Type B pancreatic cell (in vitro differentiated cells): ENCODE results near the gene MAD1L1. TPM values are rescaled to one million over a fixed set of nuclear protein-coding genes. Genes with fewer than 3 reads are reported as not detected.

Experiments
- DNase-seq: peaks from one replicate; pipeline ENCODE4 v3.0.0; 2021; ENCODE audit warnings: mixed read lengths; ENCODE audit not compliant: unreplicated experiment; ENCODE audit errors: extremely low spot score
- H3K27ac Mint-ChIP-seq: 2 replicates; pipeline ENCODE4 v1.8.0; 2021; ENCODE audit warnings: mild to moderate bottlenecking, mixed read lengths
- H3K27me3 Mint-ChIP-seq: 2 replicates; pipeline ENCODE4 v1.8.0; 2021; ENCODE audit warnings: mixed read lengths
- H3K36me3 Mint-ChIP-seq: 2 replicates; pipeline ENCODE4 v1.8.0; 2021; ENCODE audit warnings: mixed read lengths
- H3K4me1 Mint-ChIP-seq: one replicate; pipeline ENCODE4 v1.8.0; 2021; ENCODE audit warnings: mixed read lengths; ENCODE audit not compliant: unreplicated experiment
- H3K4me3 Mint-ChIP-seq: 2 replicates; pipeline ENCODE4 v1.8.0; 2021; ENCODE audit warnings: mild to moderate bottlenecking, mixed read lengths
- H3K9me3 Mint-ChIP-seq: 2 replicates; pipeline ENCODE4 v1.8.0; 2021; ENCODE audit warnings: mixed read lengths
- total RNA-seq: library from RNA; stranded (reverse); gene quantifications from 2 replicates; pipeline ENCODE4 v1.2.1, GENCODE V29; 2021; ENCODE audit warnings: low replicate concordance
- TF ChIP-seq, protein P1 (sequence below): fragments of 200-600 bp; sonication (generic); conservative IDR thresholded peaks from 2 replicates; pipeline ENCODE4 v1.5.0; 2021; ENCODE audit warnings: antibody characterized with exemption, mild to moderate bottlenecking

The MAD1L1 gene
- total RNA-seq, 1 donor from 2014 or later, result 40.7 TPM

DNA sequence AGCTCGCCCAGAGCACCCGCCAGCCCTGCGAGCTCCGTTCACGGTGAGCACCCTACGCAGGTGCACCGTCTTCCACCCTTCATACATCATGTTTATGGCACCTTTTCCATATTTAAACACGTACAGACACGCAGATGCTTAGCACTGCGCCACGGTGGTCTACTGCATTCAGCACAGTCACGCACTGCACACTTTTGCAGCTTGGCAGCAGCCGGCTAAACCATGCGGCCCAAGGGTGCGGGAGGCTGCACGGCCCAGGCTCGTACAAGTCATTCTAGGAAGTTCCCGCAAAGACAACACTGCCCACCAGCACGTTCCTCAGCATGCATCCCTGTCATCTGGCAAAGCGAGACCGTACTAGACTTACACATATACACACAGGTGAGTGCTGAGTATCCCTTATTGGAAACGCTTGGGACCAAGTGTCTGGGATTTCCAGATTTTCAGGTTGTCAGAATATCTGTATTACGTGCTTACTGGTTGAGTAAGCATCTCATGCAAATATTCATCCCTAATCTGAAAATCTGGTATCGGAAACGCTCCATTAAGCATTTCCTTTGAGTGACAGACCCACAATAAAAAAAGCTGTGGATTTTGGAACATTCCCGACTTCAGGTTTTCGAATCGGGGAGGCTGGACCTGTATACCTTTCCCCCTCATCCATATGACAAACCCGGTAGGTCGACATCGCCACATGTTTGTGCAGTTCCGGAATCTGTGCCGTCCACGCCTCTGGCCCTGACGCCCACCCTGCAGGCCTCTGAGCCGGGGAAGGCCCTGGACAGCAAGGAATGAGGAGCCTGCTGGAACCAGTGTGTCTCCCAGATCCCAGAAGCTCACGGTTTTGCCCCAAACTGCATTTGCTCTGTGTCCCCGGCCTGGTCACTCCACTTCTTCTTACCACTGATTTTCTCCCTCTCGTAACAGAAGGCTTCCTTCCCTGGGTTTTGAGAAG lies 340.5 kb downstream of the MAD1L1 start:
- no peak overlapping the region for H3K27ac Mint-ChIP-seq
- TF ChIP-seq, protein P1, sequence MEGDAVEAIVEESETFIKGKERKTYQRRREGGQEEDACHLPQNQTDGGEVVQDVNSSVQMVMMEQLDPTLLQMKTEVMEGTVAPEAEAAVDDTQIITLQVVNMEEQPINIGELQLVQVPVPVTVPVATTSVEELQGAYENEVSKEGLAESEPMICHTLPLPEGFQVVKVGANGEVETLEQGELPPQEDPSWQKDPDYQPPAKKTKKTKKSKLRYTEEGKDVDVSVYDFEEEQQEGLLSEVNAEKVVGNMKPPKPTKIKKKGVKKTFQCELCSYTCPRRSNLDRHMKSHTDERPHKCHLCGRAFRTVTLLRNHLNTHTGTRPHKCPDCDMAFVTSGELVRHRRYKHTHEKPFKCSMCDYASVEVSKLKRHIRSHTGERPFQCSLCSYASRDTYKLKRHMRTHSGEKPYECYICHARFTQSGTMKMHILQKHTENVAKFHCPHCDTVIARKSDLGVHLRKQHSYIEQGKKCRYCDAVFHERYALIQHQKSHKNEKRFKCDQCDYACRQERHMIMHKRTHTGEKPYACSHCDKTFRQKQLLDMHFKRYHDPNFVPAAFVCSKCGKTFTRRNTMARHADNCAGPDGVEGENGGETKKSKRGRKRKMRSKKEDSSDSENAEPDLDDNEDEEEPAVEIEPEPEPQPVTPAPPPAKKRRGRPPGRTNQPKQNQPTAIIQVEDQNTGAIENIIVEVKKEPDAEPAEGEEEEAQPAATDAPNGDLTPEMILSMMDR, result no peak

DNA sequence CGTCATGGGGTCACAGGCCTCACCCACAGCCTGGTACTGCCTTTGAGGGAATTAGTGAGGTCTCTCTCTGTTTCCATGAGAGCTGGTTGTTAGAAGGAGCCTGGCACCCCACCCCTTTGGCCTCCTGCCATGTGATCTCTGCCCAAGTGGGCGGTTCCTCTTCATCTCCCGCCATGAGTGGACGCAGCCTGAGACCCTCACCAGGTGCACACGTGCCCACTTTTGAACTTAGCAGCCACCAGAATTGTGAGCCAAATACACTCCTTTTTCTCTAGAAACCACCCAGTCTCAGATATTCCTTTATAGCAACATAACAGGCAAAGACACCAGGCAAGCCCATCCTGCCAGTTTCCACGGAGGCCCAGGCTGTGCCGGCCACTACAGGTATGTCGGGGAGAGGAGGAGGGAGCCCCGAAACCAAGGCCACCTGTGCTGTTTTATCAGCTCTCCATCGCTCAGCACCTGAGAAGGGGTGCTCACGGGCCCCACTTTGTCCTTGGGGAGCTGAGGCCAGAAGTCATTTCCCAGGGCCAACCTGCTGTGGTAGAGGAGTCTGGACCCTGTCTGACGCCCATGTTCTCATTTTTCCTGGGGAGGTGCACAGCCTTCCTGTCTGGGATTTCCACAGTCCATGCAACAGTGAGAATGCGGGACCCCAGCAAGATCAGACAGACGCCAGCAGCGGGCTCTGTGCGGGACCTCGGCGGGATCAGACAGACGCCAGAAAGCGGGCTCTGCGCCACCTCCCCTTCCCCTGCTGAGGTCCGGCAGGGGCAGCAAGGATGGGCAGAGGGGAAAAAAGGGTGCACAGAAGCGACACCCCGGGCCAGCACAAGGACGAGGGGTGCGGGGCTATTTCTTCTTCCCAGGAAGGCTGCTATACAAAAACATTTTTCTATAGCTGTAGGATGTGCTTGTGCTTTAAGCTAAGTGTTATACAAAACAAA lies 342.2 kb downstream of the MAD1L1 start:
- peaks cover 4% of the 10 kb centered on the region for H3K4me1 Mint-ChIP-seq
- TF ChIP-seq, protein P1, result no peak
- DNase-seq, result no peak
- H3K36me3 Mint-ChIP-seq, result peaks cover 16% of the 10 kb centered on the region
- H3K4me3 Mint-ChIP-seq, result no peak overlapping the region
- no peak overlapping the region for H3K27ac Mint-ChIP-seq
- H3K9me3 Mint-ChIP-seq, result no peaks in the 10 kb centered on the region
- H3K27me3 Mint-ChIP-seq, result no peaks in the 10 kb centered on the region

More for the DNA sequence above, 340.5 kb downstream of the MAD1L1 start:
- no peak for DNase-seq
- H3K4me1 Mint-ChIP-seq, result peaks cover 4% of the 10 kb centered on the region
- peaks cover 19% of the 10 kb centered on the region for H3K36me3 Mint-ChIP-seq
- no peaks in the 10 kb centered on the region for H3K9me3 Mint-ChIP-seq
- no peak overlapping the region for H3K4me3 Mint-ChIP-seq
- no peaks in the 10 kb centered on the region for H3K27me3 Mint-ChIP-seq

DNA sequence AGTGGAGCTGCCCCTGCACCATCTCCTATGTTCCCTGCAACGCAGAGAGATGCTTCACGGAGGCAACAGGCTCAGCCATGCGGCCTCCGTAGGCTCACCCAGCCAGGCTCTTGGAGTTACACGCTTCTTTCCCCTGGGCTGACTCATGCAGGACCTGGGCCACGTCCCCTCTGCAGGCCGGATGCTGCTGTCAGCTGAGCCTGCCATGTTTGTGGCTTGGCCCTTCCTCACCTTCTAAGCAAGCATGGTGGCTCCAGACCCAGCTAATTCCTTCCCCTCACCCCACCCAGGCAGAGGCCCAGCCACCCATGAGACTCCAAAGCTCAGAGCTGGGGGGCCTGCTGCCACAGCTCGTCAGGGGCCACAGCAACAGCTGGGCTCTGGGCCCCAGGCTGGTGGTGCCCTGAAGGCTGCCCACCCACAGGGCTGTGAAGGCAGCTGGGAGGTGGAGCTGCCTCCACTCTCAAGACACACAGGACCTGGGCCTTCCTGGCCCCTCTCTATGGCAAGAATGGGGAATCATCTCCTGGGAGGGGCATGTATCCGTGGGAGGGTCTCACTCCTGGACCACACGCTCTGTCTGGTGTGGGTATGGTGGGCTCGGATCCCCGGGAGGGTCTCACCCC lies 343.1 kb downstream of the MAD1L1 start:
- TF ChIP-seq, protein P1, result no peak
- Mint-ChIP-seq H3K4me1 (peaks cover 9% of the 10 kb centered on the region), H3K27me3 (no peaks in the 10 kb centered on the region), H3K36me3 (peaks cover 16% of the 10 kb centered on the region), H3K9me3 (no peaks in the 10 kb centered on the region), H3K27ac (no peak overlapping the region), H3K4me3 (no peak overlapping the region)
- no peak for DNase-seq

DNA sequence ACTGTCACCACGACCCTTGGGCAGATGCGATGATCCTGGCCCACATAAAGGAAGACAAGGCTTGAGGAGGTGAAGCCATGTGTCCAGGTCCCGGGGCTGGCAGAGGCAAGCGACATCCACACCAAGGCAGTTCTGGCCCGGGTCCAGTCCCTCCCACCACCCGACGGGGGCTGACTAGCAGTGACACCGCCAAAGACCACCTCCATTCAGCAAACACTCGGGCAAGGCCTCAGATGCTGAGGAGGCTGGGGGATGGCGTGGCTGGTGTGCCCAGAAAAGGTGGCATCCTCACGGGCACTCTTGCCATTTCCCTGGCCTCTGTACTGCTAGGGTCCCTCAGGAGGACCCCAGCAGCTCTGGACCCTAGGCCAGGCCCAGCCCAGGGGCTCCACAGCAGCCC lies 343.7 kb downstream of the MAD1L1 start:
- H3K4me1 Mint-ChIP-seq, result peaks cover 9% of the 10 kb centered on the region
- peaks cover 16% of the 10 kb centered on the region for H3K36me3 Mint-ChIP-seq
- H3K27ac Mint-ChIP-seq, result no peak overlapping the region
- no peaks in the 10 kb centered on the region for H3K27me3 Mint-ChIP-seq
- H3K4me3 Mint-ChIP-seq, result no peak overlapping the region
- TF ChIP-seq, protein P1, result no peak
- H3K9me3 Mint-ChIP-seq, result no peaks in the 10 kb centered on the region
- no peak for DNase-seq

DNA sequence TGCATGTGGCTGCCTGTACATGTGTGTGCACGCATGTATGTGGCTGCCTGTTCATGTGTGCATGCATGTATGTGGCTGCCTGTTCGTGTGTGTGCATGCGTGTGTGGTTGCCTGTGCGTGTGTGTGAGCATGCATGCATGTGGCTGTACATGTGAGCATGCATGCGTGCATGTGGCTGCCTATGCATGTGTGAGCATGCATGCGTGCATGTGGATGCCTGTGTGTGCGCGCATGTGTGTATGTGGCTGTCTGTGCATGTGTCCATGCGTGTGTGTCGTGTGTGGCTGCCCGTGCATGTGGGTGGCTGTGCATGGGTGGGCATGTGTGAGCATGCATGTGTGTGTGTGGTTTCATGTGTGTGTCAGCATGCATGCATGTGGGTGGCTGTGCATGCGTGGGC lies 344.3 kb downstream of the MAD1L1 start:
- TF ChIP-seq, protein P1, result no peak
- Mint-ChIP-seq H3K27me3 (no peaks in the 10 kb centered on the region), H3K4me1 (peaks cover 9% of the 10 kb centered on the region), H3K4me3 (no peak overlapping the region), H3K36me3 (peaks cover 12% of the 10 kb centered on the region), H3K9me3 (no peaks in the 10 kb centered on the region), H3K27ac (no peak overlapping the region)
- DNase-seq, result no peak
